Activated naive CD4-positive, alpha-beta T cell (primary cell): ENCODE data around the gene TEF.
"Not testable (repeated sequence)": the region's sequence is repeated elsewhere in the genome, so short reads cannot be mapped to it uniquely, and the experiment has no call there.

Source experiments
- DNase-seq, 4 experiments: peaks; one replicate each; lab custom pipeline; 2025; lab: John Stamatoyannopoulos, UW

TEF gene

GRCh38 chr22:41383085-41383484 is 1.3 kb downstream of the TEF start:
- no peak for DNase-seq

GRCh38 chr22:41384128-41384527 is 2.4 kb downstream of the TEF start:
- no peak for DNase-seq

- DNase-seq: no peak
Measured at GRCh38 chr22:41387341-41387740, 5.6 kb downstream of the TEF start.

GRCh38 chr22:41394012-41394356 is 12.2 kb downstream of the TEF start:
- no peak for DNase-seq

DNA sequence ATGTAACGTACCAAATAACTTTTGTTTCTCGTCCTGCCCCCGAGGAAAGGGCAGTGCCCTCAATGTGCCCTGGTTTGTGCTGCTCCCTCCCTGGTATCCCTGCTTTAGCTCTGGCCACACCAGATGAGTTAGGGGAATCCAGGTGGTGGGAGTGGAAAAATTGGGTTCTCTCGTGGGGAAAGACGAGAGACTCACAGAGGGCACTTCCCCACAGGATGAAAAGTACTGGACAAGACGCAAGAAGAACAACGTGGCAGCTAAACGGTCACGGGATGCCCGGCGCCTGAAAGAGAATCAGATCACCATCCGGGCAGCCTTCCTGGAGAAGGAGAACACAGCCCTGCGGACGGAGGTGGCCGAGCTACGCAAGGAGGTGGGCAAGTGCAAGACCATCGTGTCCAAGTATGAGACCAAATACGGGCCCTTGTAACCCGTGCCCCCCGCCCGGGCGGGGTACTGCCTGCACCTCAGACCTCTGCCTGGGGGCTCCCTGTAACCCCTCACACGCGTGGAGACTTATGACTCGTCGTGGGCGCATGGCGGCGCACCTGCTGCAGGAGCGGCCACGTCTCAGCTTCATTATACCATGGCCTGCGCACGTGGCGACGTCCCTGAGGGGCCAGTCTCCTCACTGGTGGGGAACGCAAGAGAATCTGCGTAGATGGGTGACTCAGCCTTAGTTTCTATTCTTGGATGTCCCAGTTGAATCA is 13.9 kb downstream of the TEF start:
- no peak for DNase-seq

- DNase-seq: no peak
Measured at GRCh38 chr22:41397143-41397811, 15.5 kb downstream of the TEF start.

- DNase-seq: no peak
Measured at GRCh38 chr22:41398921-41399320, 17.2 kb downstream of the TEF start.

GRCh38 chr22:41401781-41402648 is 20.3 kb downstream of the TEF start:
- DNase-seq: no peak

DNA sequence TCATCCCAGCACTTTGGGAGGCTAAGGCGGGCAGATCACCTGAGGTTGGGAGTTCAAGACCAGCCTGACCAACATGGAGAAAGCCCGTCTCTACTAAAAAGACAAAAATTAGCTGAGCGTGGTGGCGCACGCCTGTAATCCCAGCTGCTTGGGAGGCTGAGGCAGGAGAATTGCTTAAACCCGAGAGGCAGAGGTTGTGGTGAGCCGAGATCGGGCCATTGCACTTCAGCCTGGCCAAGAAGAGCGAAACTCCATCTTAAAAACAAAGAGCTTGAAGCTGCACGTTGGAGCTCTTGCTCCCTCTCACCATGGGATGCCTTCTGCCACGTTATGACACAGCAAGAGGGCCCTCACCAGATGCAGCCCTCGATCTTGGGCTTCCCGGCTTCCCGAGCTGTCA is 21.1 kb downstream of the TEF start:
- DNase-seq: not testable (repeated sequence)

DNA sequence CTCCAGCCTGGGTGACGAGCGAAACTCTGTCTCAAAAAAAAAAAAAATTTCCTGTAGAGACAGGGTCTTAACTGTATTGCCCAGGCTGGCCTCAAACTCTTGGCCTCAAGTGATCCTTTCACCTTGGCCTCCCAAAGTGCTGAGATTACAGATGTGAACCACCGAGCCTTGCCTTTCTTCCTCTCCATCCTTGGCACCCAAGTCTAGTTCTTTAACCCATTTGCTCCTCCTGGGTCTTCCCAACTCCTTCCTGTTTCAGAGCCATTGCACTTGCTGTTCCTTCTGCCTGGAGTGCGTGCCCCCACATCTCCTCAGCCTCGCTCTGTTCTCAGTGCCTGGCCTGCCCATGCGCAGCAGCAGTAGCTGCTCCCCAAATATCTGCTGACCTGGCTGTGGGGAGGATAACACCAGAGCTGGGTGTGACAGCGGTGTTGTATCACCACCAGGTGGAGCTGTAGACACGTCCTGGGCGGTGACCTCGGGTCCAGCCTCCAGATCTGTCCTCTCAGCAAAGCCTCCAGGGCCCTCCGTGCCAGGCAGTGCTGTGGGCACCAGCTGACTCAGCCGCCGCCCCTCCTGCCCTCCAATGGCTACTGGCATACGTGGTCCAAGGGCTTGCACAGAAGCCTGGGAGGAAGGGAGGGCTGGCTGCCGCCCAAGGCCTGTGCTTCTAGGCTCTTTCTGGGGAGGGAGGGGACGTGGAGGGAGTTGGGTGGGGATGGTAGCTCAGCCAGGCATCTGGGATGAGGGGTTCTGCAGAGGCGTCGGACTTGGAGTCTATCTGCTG is 22.0 kb downstream of the TEF start:
- peak; percentile 39 to 66 (median 56) for DNase-seq

DNA sequence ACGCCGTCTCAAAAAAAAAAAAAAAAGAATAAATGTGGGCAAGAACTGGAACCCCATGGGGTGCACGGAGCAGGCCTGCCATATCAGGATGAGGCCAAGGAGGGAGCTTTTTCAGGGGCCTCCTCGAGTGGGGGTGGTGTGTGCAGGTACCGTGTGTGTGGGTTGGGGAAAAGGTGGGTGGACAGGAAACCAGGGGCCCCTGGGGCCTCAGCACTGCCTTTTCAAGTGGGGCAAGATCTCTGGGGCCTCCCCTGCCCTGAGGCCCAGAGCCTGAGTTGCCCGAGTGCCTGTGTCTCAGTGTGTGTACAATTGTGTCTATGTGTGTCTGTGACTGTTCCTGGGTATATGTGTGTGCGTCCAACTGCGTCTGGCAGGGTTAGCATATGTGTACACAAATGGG is 23.8 kb downstream of the TEF start:
- no peak for DNase-seq

- no peak for DNase-seq
Measured at GRCh38 chr22:41406410-41406809, 24.7 kb downstream of the TEF start.

DNA sequence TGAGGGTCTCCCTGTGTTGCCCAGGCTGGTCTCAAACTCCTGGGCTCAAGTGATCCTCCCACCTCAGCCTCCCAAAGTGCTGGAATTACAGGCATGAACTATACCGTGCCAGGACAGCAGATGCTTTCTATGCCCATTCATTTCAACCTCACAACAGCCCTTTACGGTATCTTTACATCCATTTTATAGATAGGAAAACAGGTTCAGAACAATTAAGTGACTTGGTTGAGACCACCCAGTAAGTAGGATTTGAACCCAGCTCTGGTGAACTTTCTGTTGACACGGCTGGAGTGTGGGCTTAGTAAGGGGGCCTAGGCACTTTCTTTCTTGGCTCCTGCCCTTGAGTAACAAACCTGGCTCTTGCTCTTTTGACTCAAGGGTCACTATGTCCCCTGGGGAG is 25.7 kb downstream of the TEF start:
- no peak for DNase-seq

DNA sequence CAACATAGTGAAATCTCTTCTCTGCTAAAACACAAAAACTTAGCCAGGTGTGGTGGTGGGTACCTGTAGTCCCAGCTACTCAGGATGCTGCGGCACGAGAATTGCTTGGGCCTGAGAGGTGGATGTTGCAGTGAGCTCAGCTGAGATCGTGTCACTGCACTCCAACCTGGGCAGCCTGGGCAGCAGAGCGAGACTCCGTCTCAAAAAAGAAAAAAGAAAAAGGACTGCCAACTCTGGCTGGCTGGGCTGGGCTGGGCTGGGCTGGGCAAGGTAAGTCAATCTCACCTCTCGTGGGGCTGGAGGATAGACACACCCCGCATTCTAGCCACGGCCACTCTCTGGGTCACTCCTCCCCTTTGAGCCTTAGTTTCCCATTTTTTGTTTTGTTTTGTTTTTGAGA is 26.9 kb downstream of the TEF start:
- DNase-seq: no peak

- DNase-seq: no peak
Measured at GRCh38 chr22:41410311-41410751, 28.6 kb downstream of the TEF start.

DNA sequence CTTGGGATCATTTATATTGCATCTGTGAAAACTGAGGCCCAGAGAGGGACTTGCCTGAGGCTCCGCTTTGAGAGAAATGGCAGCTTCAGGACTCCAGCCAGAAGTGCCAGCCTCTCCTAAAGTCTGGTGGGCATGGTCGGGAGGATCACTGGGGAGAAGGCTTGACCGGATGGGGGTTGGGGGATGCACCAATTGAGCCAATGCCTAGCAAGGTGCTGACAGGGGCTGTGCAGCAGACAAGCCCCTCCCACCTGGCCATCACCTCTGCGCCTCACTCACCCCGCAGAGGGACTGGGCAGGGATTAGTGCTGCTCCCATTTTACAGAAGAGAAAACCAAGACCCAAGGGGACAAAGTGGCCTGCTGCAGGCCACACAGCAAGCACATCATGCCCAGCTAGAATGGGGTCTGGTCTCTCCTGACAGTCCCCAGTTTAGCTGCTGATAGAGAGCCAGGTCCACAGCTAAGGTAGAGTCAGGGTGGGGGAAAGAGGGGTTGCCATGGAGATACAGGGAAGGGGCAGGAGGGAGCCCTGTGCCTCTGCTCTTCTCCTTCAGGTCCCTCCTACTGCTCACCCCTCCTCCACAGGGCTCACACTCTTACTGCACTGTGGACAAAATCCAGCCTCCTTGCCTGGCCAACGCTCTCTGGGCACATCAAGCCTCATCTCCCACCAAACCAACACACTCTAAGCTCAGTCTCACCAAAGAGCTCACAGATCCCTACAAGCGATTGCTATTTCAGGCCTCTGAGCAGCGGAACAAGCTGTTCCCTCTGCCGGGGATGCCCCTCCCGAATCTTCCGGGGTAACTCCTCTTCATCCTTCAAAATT is 29.5 kb downstream of the TEF start:
- DNase-seq: no peak

DNA sequence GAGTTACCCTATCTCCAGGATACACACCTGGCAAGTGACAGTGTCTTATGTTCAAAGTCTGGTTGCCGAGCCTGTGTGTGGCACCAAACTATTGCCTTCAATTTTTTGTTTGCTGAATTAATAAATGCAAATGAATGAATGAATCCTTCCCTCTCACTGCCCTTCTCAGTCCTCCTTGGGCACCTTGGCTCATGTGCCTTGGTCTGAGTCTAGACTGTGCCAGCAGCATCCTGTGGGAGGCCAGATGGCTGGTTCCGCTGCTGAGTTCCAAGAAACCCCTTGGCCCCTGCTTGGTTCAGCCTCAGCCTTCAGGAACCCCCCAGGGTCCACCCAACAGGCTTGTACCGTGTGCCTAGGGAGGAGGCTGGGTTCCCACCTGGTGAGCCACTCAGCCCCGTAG is 33.8 kb downstream of the TEF start:
- no peak for DNase-seq

DNA sequence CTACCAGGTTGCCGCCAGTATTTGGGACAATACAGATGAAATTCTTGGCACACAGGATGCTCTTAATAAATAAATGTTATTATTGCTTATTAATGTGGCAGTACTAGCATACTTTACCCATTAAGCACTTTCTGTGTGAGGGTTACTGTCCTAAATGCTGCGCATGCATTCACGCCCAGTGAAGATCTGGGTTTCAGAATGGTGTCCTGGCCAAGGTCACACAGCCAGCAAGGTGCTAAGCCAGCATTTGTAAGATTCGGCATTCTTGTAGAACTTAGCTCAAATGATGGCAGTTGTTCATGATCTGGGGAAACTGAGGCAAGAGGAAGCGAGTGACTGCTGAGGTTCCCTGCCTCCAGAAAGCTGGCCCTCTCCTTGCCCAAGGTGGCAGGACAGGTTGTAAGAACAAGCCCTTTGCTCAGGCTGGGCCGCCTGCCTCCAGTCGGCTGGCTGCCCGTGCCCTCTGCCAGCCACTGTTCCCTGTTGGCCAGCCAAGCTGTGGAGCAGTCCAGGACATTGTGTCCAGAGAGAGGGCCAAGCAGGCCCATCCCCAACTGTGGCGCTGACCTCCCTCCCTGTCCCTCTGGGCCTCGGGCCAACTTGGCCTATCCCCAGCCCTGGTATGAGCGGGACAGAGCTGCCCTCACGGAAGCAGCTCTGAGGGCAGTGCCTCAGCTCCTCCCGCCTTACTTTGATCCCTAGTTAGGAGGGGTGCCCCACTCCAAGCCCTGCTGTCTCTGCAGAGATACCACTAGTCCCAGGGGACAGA is 36.1 kb downstream of the TEF start:
- no peak for DNase-seq

- DNase-seq: no peak
Measured at GRCh38 chr22:41418717-41419116, 37.0 kb downstream of the TEF start.

- DNase-seq: no peak
Measured at GRCh38 chr22:41425660-41426365, 44.1 kb downstream of the TEF start.
